GM12864 (cell line): ENCODE measurements around the gene RALGAPA2.

Experiments
- DNase-seq: peaks from one replicate; pipeline ENCODE4 v3.0.0-alpha.2; 2011; ENCODE audit warnings: low read depth
- H3K4me3 ChIP-seq: 2 replicates; pipeline ENCODE4 v1.5.1; 2011; ENCODE audit warnings: mild to moderate bottlenecking, low read depth, low read length, control low read depth
- TF ChIP-seq, protein P1 (sequence below): IDR thresholded peaks from 2 replicates; pipeline ENCODE4 v1.5.1; 2011; ENCODE audit warnings: low read depth, mild to moderate bottlenecking, moderate library complexity, low read length, control low read depth, inconsistent platforms; ENCODE audit errors: missing control alignments

Gene RALGAPA2

DNA sequence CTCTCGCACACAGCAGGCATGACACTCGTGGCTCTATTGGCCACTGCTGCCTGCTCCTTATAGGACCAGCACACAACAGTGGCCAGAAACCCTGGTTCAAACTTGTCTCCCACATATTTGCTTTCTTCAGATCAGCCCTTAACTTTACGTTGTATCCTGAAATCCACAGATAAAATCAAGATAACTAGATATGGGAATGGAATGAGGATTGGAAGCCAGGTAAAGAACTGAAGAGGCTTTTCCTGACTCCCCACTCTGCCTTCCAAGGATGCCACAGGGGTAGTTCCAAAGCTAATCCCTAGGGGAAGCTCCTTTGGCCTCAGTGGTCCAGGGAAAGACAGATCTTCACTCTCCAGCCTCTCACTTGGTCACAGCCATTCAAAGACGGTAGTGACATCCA lies 258.1 kb downstream of the RALGAPA2 start:
- TF ChIP-seq, protein P1, sequence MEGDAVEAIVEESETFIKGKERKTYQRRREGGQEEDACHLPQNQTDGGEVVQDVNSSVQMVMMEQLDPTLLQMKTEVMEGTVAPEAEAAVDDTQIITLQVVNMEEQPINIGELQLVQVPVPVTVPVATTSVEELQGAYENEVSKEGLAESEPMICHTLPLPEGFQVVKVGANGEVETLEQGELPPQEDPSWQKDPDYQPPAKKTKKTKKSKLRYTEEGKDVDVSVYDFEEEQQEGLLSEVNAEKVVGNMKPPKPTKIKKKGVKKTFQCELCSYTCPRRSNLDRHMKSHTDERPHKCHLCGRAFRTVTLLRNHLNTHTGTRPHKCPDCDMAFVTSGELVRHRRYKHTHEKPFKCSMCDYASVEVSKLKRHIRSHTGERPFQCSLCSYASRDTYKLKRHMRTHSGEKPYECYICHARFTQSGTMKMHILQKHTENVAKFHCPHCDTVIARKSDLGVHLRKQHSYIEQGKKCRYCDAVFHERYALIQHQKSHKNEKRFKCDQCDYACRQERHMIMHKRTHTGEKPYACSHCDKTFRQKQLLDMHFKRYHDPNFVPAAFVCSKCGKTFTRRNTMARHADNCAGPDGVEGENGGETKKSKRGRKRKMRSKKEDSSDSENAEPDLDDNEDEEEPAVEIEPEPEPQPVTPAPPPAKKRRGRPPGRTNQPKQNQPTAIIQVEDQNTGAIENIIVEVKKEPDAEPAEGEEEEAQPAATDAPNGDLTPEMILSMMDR, result no peak
- DNase-seq, result no peak
- no peak overlapping the region for H3K4me3 ChIP-seq

DNA sequence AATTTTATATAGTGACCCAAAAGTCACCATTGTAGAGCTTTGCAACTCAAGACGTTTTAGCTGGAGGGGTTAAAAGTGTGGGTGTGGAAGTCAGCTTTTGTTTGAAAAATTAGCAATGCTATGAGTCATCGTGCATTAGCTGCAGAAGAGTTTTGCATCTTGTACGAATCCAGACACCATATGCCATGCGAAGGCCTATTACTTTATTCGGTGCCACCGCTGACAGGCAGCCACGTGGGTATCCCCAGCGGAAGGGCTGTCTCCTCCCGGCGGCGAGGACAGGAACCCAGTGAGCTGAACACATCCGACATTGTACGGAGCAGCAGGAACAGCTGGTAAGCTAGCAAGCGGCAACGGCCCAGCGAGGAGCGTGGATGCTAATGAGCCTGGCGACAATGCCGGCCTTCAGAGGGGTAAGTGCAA lies 260.2 kb downstream of the RALGAPA2 start:
- DNase-seq, result peak; percentile 60
- peak overlapping the region; percentile 45 for H3K4me3 ChIP-seq
- TF ChIP-seq, protein P1, result no peak

DNA sequence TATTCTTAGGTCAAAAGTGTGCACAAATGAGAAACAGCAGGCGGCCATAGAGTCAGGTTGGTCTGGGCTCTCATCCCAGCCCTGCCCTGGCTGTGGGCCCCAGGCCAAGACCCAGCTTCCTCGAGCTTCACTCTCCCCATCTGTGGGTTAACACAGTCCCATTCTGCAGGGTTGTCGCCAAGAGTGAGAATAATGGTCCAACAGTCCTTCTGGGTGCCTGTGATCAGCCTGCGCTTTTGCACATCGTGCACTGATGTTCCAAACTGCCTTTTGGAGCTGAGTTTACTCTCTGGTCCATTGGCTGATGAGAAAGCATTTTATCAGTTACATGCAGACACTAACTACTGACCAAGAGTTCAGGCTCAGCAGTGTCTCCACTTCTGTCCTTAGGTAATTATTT lies 261.9 kb downstream of the RALGAPA2 start:
- no peak overlapping the region for H3K4me3 ChIP-seq
- TF ChIP-seq, protein P1, result no peak
- DNase-seq, result no peak

DNA sequence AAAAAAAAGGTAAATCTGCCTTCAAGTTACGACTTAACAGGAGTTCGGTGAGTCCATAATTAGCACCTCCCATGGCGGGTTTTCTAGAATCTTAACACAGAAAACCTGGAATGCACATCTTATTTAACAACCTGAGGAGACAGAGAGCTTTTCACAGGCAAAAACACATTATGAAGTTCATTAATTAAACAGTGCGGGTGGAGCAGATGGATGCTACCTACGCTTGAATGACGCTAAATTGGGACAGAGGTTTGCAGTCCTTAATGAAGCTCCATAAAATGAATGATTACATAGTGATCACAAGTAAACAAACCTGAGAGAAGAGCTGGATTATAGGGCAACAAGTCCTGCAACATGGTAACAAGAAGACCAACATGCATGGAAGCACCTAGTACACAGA lies 263.6 kb downstream of the RALGAPA2 start:
- no peak overlapping the region for H3K4me3 ChIP-seq
- DNase-seq, result no peak
- TF ChIP-seq, protein P1, result no peak

DNA sequence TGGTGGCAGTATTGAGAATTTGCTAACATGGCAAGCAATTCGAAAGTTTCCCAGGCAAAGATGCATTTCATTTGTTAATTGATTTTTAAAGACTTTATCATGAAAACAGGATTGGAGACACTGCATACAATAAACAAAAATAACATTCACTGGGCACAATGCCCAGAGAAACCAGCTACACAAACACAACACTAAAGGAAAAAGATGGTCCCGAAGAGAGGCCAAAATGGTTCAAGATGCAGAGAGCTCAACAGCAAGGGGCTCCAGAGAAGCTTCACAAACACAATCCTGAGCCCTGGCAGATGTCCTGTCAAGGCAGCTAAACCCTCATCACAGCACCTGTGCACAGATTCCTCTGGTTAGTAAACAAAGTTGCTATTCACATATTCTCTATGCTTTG lies 265.2 kb downstream of the RALGAPA2 start:
- DNase-seq, result no peak
- H3K4me3 ChIP-seq, result no peak overlapping the region
- TF ChIP-seq, protein P1, result no peak

DNA sequence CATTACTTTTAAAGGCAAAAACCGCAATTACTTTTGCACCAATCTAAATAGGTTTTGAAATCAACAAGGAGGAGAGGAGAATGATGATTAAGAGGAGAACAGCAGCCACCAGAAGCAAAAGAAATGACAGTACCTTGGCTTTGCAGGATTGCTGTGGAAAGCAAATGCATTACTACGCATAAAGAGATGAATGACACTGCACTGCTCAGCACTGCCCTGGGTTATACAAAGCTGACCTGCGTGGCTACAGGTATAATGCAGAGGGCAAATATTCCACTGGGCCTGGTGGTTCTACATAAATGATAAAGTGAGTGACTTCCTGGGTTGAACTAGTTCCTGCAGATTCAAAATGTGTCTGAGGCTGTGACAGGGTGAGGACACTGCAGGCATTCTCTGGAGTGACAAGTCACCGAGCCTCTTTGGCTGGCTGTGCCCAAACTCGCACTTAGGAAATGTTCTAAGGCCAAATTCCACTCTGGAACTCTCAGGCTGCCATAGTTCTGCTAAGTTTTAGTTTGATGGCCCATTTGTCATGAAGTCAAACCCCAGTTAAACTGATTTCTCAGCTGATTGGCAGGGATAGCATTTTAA lies 265.9 kb downstream of the RALGAPA2 start:
- no peak overlapping the region for H3K4me3 ChIP-seq
- no peak for DNase-seq
- TF ChIP-seq, protein P1, result no peak

DNA sequence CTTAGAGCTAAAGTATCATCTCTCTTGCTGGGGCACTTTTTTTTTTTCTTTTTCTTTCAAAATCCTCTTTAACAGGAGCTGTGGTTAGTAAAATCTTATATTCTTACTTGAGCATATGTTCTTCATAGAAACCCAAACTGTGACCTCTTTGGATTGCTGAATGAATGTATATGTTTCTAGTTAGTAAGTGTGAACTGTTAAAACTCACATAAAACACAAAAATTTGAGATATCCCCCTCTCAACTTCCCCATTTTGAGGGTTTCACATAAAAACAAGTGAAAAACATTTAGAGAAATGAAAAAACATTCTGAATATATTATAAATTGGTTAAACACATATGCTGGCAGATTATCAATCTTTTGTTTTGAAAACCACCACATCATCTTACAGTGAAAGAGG lies 266.4 kb downstream of the RALGAPA2 start:
- TF ChIP-seq, protein P1, result no peak
- DNase-seq, result no peak
- H3K4me3 ChIP-seq, result no peak overlapping the region
